Measurements from ENCODE around the gene MLST8.

Gene MLST8

GRCh38 chr16:2242598-2242997 lies 37.3 kb downstream of the MLST8 start:
- TF ChIP-seq GATA2 (IDR thresholded peaks at IDR 0.05; ENCODE audit: low read depth, low read length), result no peak
- no peak for TF ChIP-seq GATA3 (IDR thresholded peaks at IDR 0.05; ENCODE audit: low read depth, low read length)

GRCh38 chr16:2243031-2243528 lies 37.8 kb downstream of the MLST8 start:
- TF ChIP-seq GATA2 (IDR thresholded peaks at IDR 0.05; ENCODE audit: low read depth, low read length) (no peak), GATA3 (IDR thresholded peaks at IDR 0.05; ENCODE audit: low read depth, low read length) (no peak)

- TF ChIP-seq GATA2 (IDR thresholded peaks at IDR 0.05; ENCODE audit: low read depth, low read length) (no peak), GATA3 (IDR thresholded peaks at IDR 0.05; ENCODE audit: low read depth, low read length) (no peak)
Observed at GRCh38 chr16:2243781-2244180, 38.5 kb downstream of the MLST8 start.

GRCh38 chr16:2244301-2244700 lies 39.0 kb downstream of the MLST8 start:
- TF ChIP-seq GATA2 (IDR thresholded peaks at IDR 0.05; ENCODE audit: low read depth, low read length), result no peak
- TF ChIP-seq GATA3 (IDR thresholded peaks at IDR 0.05; ENCODE audit: low read depth, low read length), result no peak

DNA sequence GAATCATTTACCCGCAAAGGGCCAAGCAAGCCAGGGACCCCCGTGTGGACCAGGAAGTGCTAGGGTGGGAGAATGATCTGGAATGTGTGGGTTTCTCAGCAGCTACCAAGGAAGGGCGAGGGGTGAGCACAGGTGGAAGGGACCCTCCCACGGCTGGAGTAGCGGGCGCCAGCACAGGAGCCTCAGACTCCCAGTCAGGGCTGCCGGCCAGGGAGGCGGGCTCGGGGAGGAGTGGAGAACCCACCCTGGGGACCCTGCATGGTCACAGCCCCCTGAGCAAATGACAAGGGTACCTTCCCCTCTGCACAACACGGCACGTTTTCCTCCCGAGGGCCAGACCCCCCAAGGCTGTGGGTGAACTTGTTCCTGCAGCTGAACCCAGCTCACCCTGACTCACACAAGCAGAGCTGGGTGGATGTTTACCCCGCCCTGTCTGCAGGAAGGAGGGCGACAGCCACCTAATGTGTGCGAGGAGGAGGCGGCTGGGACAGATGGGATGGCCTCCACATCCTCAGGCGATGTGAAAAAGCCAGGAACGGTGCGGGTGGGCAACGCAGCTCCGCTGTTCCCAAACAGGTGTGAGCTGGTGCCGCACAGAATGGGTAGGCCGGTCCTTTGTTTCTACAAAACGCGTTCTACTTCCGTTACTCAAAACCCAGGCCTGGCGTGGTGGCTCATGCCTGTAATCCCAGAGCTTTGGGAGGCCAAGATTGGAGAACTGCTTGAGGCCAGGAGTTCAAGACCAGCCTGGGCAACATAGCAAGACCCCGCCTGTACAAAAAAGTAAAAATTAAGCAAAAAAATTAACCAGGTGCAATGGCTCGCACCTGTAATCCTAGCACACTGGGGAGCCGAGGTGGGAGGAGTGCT lies 39.9 kb downstream of the MLST8 start:
- TF ChIP-seq GATA3 (IDR thresholded peaks at IDR 0.05; ENCODE audit: low read depth, low read length) (no peak), GATA2 (IDR thresholded peaks at IDR 0.05; ENCODE audit: low read depth, low read length) (no peak)

- TF ChIP-seq GATA3 (IDR thresholded peaks at IDR 0.05; ENCODE audit: low read depth, low read length), result no peak
- TF ChIP-seq GATA2 (IDR thresholded peaks at IDR 0.05; ENCODE audit: low read depth, low read length), result no peak
Observed at GRCh38 chr16:2246301-2246885, 41.1 kb downstream of the MLST8 start.

DNA sequence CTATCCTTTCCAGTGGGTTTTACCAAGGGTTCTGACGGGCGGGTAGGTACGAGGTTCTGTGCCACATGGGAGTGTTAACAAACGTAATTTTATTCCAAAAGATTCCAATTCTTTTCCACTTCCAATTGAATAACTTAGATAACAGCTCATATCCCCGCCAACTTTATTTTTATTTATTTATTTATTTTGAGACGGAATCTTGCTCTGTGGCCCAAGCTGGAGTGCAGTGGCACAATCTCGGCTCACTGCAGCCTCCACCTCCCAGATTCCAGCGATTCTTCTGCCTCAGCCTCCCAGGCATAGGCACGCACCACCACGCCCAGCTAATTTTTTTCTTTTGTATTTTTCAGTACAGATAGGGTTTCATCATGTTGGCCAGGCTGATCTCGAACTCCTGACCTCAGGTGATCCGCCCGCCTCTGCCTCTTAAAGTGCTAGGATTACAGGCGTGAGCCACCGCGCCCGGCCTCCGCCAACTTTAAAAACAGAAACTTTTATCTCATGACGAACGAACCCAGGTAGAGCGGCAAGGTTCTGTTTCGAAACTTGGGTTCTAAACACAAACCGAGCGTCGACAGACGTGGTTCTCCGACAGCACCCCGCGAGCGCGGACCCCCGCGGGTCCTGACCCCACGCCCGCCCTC lies 45.5 kb downstream of the MLST8 start:
- TF ChIP-seq GATA3 (IDR thresholded peaks at IDR 0.05; ENCODE audit: low read depth, low read length) (no peak), GATA2 (IDR thresholded peaks at IDR 0.05; ENCODE audit: low read depth, low read length) (no peak)

- TF ChIP-seq GATA2 (IDR thresholded peaks at IDR 0.05; ENCODE audit: low read depth, low read length) (no peak), GATA3 (IDR thresholded peaks at IDR 0.05; ENCODE audit: low read depth, low read length) (no peak)
Observed at GRCh38 chr16:2251296-2252111, 46.2 kb downstream of the MLST8 start, which contains the start of gene ECI1. TSS of gene ECI1 (minus strand) at chr16:2251587. CDS start at chr16:2251566, 21 bp downstream.

- TF ChIP-seq GATA2 (IDR thresholded peaks at IDR 0.05; ENCODE audit: low read depth, low read length) (no peak), GATA3 (IDR thresholded peaks at IDR 0.05; ENCODE audit: low read depth, low read length) (no peak)
Observed at GRCh38 chr16:2252806-2253148, 47.5 kb downstream of the MLST8 start.

- TF ChIP-seq GATA3 (IDR thresholded peaks at IDR 0.05; ENCODE audit: low read depth, low read length) (no peak), GATA2 (IDR thresholded peaks at IDR 0.05; ENCODE audit: low read depth, low read length) (no peak)
Observed at GRCh38 chr16:2253293-2253692, 48.0 kb downstream of the MLST8 start.

DNA sequence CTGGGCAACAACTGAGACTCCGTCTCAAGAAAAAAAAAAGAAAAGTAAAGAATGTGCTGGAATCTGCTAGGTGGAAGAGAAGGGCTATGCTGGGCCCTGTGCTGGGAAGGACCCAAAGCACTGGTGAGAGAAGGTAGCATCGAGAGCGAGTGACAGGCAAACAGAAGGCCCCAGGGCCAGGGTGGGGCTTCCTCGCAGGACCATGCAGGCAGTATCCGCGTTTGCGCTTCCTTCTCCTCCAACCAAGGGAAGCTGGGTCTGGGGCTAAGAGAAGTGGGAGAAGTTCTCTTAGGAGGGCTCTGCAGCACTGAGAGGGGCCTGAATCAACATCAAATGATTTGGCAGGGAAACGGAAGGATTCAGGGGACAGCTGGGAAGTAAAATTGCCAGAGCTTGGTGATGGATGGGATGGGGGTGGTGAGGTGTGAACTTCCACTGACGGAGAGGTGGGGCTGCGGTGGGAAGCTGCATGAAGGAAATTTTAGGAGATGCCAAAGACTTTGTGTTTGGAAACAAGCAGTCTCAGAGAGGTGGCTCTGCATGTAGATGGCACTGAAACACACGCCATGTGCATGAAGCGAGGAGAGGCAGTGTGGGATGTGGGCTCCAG lies 51.4 kb downstream of the MLST8 start:
- TF ChIP-seq GATA3 (IDR thresholded peaks at IDR 0.05; ENCODE audit: low read depth, low read length) (no peak), GATA2 (IDR thresholded peaks at IDR 0.05; ENCODE audit: low read depth, low read length) (no peak)

GRCh38 chr16:2257726-2258125 lies 52.5 kb downstream of the MLST8 start:
- no peak for TF ChIP-seq GATA2 (IDR thresholded peaks at IDR 0.05; ENCODE audit: low read depth, low read length)
- no peak for TF ChIP-seq GATA3 (IDR thresholded peaks at IDR 0.05; ENCODE audit: low read depth, low read length)
